GM10266 (cell line): ENCODE results near the gene BTBD7.
"Not testable (repeated sequence)": the region's sequence is repeated elsewhere in the genome, so short reads cannot be mapped to it uniquely, and the experiment has no call there.

Source experiments
- DNase-seq: peaks from one replicate; pipeline ENCODE4 v3.0.0; 2012; ENCODE audit errors: extremely low spot score
- TF ChIP-seq, protein P1 (sequence below): IDR thresholded peaks from 2 replicates; pipeline ENCODE4 v1.5.1; 2012; ENCODE audit warnings: mild to moderate bottlenecking, low read depth; ENCODE audit not compliant: control insufficient read depth, insufficient read depth; ENCODE audit errors: missing control alignments

Gene BTBD7, protein sequence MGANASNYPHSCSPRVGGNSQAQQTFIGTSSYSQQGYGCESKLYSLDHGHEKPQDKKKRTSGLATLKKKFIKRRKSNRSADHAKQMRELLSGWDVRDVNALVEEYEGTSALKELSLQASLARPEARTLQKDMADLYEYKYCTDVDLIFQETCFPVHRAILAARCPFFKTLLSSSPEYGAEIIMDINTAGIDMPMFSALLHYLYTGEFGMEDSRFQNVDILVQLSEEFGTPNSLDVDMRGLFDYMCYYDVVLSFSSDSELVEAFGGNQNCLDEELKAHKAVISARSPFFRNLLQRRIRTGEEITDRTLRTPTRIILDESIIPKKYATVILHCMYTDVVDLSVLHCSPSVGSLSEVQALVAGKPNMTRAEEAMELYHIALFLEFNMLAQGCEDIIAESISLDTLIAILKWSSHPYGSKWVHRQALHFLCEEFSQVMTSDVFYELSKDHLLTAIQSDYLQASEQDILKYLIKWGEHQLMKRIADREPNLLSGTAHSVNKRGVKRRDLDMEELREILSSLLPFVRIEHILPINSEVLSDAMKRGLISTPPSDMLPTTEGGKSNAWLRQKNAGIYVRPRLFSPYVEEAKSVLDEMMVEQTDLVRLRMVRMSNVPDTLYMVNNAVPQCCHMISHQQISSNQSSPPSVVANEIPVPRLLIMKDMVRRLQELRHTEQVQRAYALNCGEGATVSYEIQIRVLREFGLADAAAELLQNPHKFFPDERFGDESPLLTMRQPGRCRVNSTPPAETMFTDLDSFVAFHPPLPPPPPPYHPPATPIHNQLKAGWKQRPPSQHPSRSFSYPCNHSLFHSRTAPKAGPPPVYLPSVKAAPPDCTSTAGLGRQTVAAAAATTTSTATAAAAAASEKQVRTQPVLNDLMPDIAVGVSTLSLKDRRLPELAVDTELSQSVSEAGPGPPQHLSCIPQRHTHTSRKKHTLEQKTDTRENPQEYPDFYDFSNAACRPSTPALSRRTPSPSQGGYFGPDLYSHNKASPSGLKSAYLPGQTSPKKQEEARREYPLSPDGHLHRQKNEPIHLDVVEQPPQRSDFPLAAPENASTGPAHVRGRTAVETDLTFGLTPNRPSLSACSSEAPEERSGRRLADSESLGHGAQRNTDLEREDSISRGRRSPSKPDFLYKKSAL

DNA sequence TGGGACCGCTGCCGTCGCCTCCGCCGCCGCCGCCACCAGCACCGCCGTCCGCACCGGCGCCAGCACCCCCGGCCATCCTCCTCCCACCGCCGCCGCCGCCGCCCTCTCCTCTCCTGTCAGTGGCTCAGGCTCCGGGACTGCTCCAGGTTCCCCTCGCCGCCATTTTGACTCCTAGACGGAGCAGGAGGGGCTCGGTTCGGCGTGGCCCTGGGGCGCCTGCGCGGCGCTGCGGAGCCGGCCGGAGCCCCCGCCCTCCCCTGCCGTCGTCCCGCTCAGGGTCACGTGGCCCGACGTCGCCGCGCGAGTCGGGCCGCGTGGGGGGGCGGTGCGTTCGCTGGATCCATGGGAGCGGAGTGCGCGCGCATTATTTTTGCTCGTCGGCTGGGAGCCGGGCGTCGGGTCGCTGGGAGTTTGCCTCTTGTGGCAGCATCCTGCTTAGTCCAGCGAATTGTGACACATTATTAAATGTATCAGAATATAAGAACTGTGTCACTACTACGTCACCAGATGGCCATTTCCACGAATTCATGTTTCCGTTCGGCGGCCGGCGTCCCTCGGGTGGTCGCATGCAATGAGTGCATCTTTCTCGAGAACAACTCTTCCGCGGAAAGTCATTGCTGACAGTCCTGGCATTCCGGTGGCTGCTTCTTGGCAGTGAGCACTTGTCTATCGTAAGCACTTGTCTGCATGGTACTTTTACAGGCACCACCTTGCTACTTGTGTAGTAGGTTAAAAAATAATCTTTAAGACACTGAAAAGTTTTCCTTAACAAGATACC is at the start of gene BTBD7:
Gene BTBD7, minus strand, starts transcription at position 184 of the 778 bp plus-strand sequence. CDS start 36,985 bp downstream, outside the sequence.
- TF ChIP-seq, protein P1, sequence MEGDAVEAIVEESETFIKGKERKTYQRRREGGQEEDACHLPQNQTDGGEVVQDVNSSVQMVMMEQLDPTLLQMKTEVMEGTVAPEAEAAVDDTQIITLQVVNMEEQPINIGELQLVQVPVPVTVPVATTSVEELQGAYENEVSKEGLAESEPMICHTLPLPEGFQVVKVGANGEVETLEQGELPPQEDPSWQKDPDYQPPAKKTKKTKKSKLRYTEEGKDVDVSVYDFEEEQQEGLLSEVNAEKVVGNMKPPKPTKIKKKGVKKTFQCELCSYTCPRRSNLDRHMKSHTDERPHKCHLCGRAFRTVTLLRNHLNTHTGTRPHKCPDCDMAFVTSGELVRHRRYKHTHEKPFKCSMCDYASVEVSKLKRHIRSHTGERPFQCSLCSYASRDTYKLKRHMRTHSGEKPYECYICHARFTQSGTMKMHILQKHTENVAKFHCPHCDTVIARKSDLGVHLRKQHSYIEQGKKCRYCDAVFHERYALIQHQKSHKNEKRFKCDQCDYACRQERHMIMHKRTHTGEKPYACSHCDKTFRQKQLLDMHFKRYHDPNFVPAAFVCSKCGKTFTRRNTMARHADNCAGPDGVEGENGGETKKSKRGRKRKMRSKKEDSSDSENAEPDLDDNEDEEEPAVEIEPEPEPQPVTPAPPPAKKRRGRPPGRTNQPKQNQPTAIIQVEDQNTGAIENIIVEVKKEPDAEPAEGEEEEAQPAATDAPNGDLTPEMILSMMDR = no peak
- peak; percentile 98 for DNase-seq

DNA sequence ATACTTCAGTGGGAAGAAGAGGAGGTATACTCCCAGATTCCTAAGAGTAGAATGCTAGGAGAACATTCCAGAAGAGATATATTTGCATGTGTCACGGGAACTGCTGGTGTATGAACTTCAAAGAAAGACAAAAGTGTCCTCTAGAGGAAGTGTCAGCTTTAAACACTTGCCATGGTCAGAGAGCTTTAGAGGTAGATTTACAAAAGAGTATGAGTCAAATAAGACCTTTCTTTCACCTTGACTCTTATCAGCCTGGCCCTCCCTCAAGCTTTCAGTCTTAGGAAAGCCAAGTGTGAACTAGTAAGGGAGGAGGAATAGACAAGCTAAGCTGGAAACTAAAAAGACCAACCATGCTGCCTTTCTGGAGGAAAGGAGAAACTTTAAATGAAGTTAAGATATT is 48.8 kb upstream of the BTBD7 start:
- no peak for DNase-seq
- TF ChIP-seq, protein P1 = peak; percentile 24

DNA sequence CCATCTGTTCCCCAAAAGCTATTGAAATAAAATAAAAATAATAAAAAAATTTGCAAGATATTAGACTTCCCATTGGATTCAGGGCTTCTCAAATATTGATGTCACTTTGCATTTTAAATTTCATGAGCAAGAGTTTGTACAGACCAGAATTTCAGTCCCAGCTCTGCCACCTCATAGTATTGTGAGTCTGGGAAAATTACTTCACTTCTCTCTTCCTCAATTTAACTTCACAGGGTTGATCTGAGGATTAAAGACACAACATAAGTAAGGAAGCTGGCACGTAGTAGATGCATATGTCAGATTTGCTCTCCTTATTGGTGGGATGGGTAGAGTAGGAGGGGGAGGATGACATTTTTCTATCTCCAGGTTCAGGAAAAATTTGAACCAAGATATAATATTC is 47.0 kb upstream of the BTBD7 start:
- TF ChIP-seq, protein P1 = no peak
- no peak for DNase-seq

DNA sequence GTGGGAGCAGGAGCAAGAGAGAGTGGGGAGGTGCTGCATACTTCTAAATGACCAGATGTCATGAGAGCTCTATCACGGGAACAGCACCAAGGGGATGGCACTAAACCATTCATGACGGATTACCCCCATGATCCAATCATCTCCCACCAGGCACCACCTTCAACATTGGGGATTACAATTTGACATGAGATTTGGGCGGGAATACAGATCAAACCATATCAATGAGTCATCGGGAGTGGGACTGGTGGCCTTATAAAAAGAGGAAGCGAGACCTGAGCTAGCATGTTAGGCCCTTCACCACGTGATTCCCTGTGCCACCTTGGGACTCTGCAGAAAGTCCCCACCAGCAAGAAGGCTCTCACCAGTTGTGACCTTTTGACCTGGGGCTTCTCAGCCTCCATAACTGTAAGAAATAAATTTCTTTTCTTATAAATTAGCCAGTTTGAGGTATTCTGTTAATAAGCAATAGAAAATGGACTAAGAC is 42.9 kb upstream of the BTBD7 start:
- TF ChIP-seq, protein P1 = no peak

DNA sequence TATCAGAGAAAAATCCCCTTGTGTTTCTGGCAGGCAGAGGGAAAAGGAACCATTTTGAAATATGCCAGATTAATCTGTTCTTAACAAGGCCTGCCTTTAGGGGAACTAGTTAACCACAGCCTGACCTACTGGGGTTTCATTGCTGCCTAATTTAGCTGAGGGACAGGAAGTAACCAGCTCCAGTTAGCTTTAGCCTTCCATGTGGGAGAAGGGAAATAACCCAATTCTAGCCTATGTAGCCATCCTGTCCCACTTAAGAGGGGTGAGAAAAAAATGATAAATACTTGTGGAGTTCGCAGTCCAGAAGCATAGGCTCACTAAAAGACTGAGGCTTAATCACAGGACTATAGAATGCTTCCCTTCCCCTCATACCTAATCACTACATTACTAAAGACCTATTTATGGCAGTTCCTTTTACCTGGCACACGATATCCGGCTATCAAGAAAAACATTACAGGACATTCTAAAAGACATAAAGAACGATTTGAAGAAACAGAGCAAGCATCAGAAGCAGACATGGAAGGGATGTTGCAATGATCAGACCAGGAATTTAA is 37.0 kb upstream of the BTBD7 start:
- TF ChIP-seq, protein P1 = no peak
- DNase-seq = peak; percentile 38

More for the DNA sequence above, 42.9 kb upstream of the BTBD7 start:
- peak; percentile 35 for DNase-seq

DNA sequence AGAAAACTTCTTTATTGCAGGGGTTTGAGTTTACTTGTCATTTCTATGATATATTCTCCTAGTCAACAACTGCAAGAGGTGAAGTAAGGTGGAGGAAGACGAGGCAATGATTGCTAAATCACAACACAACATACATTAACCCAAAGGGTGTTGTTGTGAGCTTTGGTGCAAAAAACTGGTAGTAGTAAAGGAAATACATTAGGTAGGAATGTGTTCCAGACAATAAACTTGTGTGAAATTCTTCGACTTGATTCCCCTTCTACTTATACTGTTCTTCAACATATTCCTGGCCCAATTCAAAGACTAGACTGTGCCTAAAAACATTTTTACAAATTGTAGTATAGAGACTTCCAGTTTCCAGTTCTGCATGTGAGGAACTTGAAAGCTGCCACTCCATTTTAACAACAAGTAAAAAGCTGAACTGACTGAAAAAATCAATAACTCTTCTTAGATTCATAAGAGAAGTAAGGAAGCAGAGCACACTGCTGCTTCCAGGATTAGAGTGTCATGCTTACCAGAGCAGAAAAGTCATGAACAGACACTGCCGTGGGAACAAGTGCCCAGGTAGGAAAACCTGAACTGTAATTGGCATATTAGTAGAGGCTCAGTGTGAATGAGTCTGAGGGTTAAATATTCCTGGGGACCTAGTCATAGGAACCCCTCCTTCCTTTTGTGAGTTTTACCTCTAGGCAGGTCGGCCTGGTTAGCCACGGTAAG is 36.3 kb upstream of the BTBD7 start:
- no peak for DNase-seq
- TF ChIP-seq, protein P1 = no peak

DNA sequence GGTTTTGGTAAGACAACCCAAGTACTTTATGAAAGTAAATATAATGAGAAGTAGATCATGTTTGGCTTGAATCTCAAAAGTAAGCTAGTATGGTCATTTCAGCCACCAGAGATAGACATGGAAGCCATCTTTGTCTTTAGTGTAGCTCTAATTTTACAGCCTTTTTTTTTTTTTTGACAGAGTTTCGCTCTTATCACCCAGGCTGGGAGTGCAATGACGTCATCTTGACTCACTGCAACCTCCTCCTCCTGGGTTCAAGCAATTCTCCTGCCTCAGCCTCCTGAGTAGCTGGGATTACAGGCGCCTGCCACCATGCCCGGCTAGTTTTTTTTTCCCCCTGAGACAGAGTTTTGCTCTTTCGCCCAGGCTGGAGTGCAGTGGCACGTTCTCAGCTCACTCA is 22.0 kb upstream of the BTBD7 start:
- not testable (repeated sequence) for DNase-seq
